ENCODE results near the gene GABRR3.

DNA sequence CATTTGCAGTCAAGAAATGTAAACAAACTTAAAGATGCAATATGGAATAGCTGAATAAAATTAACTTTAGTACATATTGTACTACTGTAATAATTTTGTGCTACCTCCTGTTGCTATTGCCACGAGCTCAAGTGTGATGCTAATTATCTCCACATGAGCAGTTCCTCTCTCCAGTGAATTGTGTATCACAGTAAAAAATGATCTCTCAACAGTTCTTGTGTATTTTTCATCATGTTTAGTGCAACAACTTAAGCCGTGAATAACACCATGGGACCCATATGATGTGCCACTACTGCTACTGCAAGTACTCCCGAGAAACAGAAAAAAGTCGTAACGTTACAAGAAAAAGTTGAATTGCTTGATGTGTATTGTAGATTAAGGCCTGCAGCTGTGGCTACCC is 75.2 kb downstream of the GABRR3 start:
- TF ChIP-seq, protein P1, sequence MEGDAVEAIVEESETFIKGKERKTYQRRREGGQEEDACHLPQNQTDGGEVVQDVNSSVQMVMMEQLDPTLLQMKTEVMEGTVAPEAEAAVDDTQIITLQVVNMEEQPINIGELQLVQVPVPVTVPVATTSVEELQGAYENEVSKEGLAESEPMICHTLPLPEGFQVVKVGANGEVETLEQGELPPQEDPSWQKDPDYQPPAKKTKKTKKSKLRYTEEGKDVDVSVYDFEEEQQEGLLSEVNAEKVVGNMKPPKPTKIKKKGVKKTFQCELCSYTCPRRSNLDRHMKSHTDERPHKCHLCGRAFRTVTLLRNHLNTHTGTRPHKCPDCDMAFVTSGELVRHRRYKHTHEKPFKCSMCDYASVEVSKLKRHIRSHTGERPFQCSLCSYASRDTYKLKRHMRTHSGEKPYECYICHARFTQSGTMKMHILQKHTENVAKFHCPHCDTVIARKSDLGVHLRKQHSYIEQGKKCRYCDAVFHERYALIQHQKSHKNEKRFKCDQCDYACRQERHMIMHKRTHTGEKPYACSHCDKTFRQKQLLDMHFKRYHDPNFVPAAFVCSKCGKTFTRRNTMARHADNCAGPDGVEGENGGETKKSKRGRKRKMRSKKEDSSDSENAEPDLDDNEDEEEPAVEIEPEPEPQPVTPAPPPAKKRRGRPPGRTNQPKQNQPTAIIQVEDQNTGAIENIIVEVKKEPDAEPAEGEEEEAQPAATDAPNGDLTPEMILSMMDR (conservative IDR thresholded peaks at IDR 0.05 in 1 of 2, IDR thresholded peaks at IDR 0.05 in 1 of 2; ENCODE audit: low read depth in 1 of 2, low read length in 2 of 2) = no peak
- TF ChIP-seq EZH2 (IDR thresholded peaks at IDR 0.05; ENCODE audit: low read length, missing control alignments) = no peak
